Astrocyte (in vitro differentiated cells and primary cell): ENCODE measurements around the gene VPS37D.

Experiments used
- EZH2 ChIP-seq: IDR thresholded peaks from 2 replicates; pipeline ENCODE4 v1.6.1; 2012; ENCODE audit warnings: mild to moderate bottlenecking, low read length, inconsistent platforms; ENCODE audit not compliant: insufficient read depth
- TF ChIP-seq, protein P1 (sequence below): IDR thresholded peaks from 2 replicates; pipeline ENCODE4 v1.5.1; 2011; ENCODE audit warnings: low read depth, mild to moderate bottlenecking, inconsistent platforms, low read length, moderate library complexity; ENCODE audit not compliant: insufficient read depth

DNA sequence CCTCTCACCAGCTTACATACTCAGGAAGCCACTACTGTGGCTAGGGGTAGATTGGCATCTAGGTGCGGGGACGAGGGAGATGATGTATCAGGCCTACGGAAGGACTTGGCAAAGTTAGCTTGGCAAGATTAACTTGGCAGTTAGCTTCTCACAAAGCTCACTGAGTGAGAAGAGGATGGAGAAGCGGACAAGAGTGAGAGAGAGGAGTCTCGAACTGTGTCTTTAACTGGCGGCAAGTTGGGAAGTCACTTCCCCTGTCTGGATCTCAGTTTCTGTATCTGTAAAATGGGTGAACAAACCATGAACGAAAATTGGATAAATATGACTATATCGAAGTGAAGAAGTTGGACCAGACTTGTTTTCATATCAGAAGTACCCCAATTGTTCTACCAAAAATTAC lies 33.8 kb upstream of the VPS37D start:
- TF ChIP-seq, protein P1, sequence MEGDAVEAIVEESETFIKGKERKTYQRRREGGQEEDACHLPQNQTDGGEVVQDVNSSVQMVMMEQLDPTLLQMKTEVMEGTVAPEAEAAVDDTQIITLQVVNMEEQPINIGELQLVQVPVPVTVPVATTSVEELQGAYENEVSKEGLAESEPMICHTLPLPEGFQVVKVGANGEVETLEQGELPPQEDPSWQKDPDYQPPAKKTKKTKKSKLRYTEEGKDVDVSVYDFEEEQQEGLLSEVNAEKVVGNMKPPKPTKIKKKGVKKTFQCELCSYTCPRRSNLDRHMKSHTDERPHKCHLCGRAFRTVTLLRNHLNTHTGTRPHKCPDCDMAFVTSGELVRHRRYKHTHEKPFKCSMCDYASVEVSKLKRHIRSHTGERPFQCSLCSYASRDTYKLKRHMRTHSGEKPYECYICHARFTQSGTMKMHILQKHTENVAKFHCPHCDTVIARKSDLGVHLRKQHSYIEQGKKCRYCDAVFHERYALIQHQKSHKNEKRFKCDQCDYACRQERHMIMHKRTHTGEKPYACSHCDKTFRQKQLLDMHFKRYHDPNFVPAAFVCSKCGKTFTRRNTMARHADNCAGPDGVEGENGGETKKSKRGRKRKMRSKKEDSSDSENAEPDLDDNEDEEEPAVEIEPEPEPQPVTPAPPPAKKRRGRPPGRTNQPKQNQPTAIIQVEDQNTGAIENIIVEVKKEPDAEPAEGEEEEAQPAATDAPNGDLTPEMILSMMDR: no peak
- no peak for TF ChIP-seq EZH2
